ENCODE measurements around the gene SH3RF2.
"Not testable (repeated sequence)": the region's sequence is repeated elsewhere in the genome, so short reads cannot be mapped to it uniquely, and the experiment has no call there.

Gene SH3RF2

DNA sequence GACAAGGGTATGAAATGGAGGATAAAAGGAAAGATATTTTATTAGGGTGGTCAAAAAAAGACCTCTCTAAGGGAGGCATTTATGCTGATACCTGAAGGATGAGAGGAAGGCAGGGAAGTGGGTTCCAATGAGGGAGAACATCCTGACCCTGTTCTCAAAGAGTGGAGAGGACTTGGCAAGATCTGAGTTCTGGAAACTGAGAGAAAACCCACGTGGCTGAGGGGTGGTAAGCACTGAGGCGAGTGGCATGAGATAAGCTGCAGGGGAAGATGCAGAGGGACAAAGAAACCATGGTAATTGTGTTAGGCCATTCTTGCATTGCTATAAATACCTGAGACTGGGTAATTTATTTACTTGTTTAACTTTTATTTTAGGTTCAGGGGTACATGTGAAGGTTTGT, 16.8 kb downstream of the SH3RF2 start:
- DNase-seq = no peak

DNA sequence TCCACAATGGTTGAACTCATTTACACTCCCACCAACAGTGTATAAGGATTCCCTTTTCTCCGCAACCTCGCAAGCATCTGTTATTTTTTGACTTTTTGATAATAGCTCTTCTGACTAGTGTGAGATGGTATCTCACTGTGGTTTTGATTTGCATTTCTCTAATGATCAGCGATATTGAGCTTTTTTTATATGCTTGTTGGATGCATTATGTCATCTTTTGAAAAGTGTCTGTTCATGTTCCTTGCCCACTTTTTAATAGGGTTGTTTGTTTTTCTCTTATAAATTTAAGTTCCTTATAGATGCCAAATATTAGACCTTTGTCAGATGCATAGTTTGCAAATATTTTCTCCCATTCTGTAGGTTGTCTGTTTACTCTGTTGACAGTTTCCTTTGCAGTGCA, 17.8 kb downstream of the SH3RF2 start:
- DNase-seq = not testable (repeated sequence)

GRCh38 chr5:145957388-145957787, 21.0 kb downstream of the SH3RF2 start:
- DNase-seq = no peak

GRCh38 chr5:145958436-145958835, 22.1 kb downstream of the SH3RF2 start:
- DNase-seq = no peak

GRCh38 chr5:145960166-145960565, 23.8 kb downstream of the SH3RF2 start:
- DNase-seq = no peak

DNA sequence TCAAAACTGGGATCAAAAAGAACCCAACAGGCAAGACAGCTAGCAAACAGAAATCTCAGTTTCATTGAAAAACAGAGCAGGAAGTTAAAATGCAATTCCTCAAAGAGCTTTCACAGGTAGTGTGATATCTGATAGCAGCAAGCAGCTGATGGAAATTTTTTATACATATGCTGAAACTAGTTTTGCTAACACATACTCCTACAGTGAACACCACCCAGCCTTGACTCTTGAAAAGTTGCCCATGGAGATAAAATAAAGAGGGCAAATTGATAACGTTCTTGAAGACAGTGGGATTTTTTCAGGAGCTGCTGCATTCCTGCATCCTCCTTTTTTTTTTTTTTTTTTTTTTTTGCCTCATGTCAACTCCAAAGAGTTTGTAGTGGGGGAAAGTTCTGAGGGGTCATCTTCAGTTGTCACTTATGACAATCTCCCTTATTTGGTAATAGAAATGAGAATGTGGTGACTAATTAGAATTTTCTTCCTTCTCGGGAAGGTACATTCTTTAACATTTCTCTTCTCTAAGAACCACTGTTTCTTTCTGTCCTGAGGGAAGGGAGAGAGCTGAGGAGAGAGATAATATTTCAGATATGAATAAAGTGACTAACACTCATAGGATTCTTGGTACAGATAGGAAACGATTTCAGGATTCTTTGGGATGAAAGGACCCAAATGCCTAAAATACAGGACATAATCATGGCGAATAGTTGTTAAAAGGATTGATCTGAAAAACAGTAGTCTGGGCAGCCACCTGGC, 24.6 kb downstream of the SH3RF2 start:
- DNase-seq = no peak

GRCh38 chr5:145962001-145962400, 25.6 kb downstream of the SH3RF2 start:
- DNase-seq = no peak

DNA sequence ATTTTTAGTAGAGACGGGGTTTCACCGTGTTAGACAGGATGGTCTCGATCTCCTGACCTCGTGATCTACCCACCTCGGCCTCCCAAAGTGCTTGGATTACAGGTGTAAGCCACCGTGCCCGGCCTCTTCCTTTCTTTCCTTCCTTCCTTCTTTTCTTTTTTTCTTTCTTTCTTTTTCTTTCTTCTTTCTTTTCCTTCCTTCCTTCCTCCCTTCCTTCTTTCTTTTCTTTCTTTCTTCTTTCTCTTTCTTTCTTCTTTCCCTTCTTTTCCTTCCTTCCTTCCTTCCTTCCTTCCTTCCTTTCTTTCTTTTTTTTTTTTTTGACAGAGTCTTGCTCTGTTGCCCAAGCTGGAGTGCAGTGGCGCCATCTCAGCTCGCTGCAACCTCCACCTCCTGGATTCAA, 27.6 kb downstream of the SH3RF2 start:
- DNase-seq = not testable (repeated sequence)

GRCh38 chr5:145965804-145966203, 29.4 kb downstream of the SH3RF2 start:
- no peak for DNase-seq

DNA sequence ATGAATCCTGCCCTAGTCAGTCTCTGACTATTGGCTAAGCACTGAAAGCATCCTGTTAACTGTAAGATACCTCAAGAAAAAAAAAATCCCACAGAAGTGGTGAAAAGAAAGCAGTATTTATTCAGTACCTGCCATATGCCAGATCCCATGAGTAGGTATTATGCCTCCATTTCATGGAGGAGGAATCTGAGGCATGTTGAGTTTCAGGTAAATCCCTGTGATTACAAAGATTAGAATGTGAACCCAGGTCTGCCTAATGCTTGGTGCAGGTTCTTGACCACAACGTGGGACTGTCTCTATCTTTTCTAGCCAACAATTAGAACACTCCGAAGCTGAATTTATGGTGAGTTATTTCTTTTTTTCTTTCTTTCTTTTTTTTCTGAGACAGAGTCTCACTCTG, 30.9 kb downstream of the SH3RF2 start:
- DNase-seq = no peak

GRCh38 chr5:145968970-145969713, 32.8 kb downstream of the SH3RF2 start:
- DNase-seq = no peak

GRCh38 chr5:145969714-145970092, 33.3 kb downstream of the SH3RF2 start:
- no peak for DNase-seq

GRCh38 chr5:145971108-145971507, 34.7 kb downstream of the SH3RF2 start:
- no peak for DNase-seq

DNA sequence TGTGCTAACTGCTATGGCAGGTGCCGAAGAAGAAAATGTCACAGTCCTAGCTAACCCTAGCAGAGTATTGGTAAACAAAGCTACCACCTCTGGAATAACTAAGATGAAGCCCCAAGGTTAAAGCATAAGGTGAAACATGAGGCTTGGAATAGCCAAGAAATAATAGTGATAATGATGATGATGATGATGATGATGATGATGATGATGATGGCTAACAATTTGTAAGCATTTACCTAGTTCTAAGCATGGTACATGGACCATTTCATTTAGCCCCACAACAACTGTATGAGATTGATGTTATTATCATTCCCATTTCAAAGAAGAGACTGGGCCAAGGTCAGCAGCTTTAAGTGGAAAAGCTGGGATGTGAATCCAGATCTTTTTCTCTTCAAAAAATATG, 35.3 kb downstream of the SH3RF2 start:
- no peak for DNase-seq

DNA sequence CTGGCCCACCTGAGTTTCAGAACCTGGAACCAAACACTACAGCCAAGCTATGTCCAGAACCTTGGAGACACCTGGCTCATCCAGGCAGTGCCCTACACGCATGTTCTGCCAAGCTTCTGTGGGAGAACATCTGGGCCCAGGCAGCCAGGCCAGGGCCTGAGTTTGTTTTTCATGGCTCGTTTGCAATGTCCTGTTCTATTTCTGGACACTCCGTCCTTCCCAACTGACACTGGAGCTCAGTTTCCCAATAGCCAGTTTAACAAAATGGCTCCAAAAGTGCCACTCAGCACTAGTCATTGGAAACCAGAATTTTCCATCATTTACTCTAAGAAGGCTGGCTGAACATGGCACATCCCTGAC, 38.6 kb downstream of the SH3RF2 start:
- no peak for DNase-seq

- no peak for DNase-seq
Observed at GRCh38 chr5:145975361-145976066, 39.1 kb downstream of the SH3RF2 start.

GRCh38 chr5:145976431-145977155, 40.2 kb downstream of the SH3RF2 start:
- no peak for DNase-seq

- DNase-seq = no peak
Observed at GRCh38 chr5:145978171-145978570, 41.8 kb downstream of the SH3RF2 start.

GRCh38 chr5:145978708-145979107, 42.3 kb downstream of the SH3RF2 start:
- DNase-seq = no peak

DNA sequence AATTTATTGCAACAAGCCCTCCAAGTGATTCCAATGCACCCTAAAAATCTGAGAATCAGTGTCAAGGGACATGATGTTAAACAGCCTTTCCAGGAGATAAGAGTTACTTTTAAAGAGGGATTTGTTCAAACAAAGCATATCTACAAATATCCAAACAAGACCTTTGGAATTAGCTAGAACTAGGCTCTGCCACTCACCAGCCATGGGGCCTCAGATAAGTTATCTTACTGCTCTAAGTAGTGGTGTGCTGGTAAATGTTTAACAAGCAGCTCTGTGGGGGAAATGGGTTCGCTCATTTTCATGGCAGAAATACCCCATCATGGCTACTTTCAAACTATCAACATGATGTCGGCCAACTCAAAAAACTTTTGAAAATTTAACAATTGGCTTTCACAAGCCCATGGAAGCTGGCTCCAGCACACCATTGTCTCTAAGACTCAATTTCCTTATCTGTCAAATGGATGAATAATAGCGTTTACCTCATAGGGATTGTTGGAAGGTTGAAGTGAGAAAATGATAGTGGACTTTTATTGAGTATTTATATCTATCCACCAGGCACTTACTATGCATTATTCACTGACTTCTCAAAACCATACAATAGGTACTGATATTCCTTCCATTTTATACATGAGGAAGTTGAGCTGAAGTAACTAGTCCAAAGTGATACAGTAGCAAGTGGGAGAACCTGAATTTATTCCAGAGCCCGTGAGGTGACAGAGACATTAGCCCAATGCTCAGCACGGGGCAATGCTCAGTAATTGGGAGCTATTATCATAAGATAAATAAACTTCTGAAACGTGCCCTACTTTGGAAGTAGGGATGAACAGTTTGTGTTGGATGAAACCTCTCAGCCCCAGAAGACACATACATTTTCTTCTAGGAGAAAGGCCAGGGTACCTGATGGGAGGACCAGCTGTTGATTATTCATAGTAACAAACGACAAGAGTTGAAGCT, 43.2 kb downstream of the SH3RF2 start:
- no peak for DNase-seq

GRCh38 chr5:145980259-145980658, 43.9 kb downstream of the SH3RF2 start:
- no peak for DNase-seq

DNA sequence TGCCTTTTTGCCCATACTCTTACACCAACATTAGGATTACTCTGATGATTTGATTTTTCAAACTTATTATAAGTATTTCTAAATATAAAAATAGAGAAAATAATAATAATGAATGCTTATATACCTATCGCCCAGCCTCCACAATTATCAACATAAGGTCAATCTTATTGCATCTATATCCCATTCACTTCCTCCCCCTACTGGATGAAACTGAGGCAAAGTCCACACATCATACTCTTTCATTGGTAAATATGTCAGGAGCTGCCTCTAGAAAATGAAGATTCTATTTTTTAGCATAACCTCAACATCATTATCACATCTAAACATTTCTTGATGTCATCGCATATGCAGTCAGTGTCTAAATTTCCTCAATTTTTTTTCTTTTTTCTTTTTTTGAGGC, 44.3 kb downstream of the SH3RF2 start:
- DNase-seq = no peak

All from activated T-cell treated with anti-CD3 and anti-CD28 coated beads, Interleukin-2, amount 50 U/mL, for 1 hour (primary cell).